Measurements from ENCODE around the gene NQO2.
"Not testable (repeated sequence)": the region's sequence is repeated elsewhere in the genome, so short reads cannot be mapped to it uniquely, and the experiment has no call there.

NQO2 gene

GRCh38 chr6:3016473-3017280 is 17.0 kb downstream of the NQO2 start:
- no peak for DNase-seq

- no peak for DNase-seq
Observed at GRCh38 chr6:3017304-3017703, 17.6 kb downstream of the NQO2 start.

GRCh38 chr6:3019065-3019464 is 19.4 kb downstream of the NQO2 start:
- DNase-seq: no peak

- DNase-seq: no peak
Observed at GRCh38 chr6:3019749-3020320, 20.1 kb downstream of the NQO2 start.

GRCh38 chr6:3020976-3021598 is 21.4 kb downstream of the NQO2 start:
- not testable (repeated sequence) for DNase-seq

GRCh38 chr6:3022765-3023662 is 23.3 kb downstream of the NQO2 start:
- DNase-seq: no peak

GRCh38 chr6:3023663-3024483 is 24.2 kb downstream of the NQO2 start:
- DNase-seq: peak; percentile 88

GRCh38 chr6:3026791-3027626 is 27.3 kb downstream of the NQO2 start:
- DNase-seq: peak; percentile 76

GRCh38 chr6:3028156-3028555 is 28.5 kb downstream of the NQO2 start:
- not testable (repeated sequence) for DNase-seq

GRCh38 chr6:3031857-3032640 is 32.4 kb downstream of the NQO2 start:
- DNase-seq: no peak

GRCh38 chr6:3032986-3033385 is 33.3 kb downstream of the NQO2 start:
- no peak for DNase-seq

GRCh38 chr6:3033652-3034051 is 34.0 kb downstream of the NQO2 start:
- DNase-seq: no peak

- DNase-seq: no peak
Observed at GRCh38 chr6:3035397-3035796, 35.7 kb downstream of the NQO2 start.

GRCh38 chr6:3036861-3037637 is 37.4 kb downstream of the NQO2 start:
- DNase-seq: no peak

GRCh38 chr6:3037638-3038365 is 38.1 kb downstream of the NQO2 start:
- DNase-seq: no peak

- no peak for DNase-seq
Observed at GRCh38 chr6:3039384-3039783, 39.7 kb downstream of the NQO2 start.

GRCh38 chr6:3041147-3041546 is 41.5 kb downstream of the NQO2 start:
- no peak for DNase-seq

- DNase-seq: no peak
Observed at GRCh38 chr6:3041606-3042005, 41.9 kb downstream of the NQO2 start.

- no peak for DNase-seq
Observed at GRCh38 chr6:3045369-3045768, 45.7 kb downstream of the NQO2 start.

Measured in CD4-positive, alpha-beta T cell treated with Interleukin-15 for 1 hour (primary cell).